IMR-90 (cell line): ENCODE measurements around the gene CGN. TPM values are rescaled to one million over a fixed set of nuclear protein-coding genes. Genes with fewer than 3 reads are reported as not detected.
"Not testable (repeated sequence)": the region's sequence is repeated elsewhere in the genome, so short reads cannot be mapped to it uniquely, and the experiment has no call there.

Experiments used
- ATAC-seq: fragments of 200-7000 bp; cut with Tn5 transposase; 2 replicates; pipeline ENCODE4 v1.9.1; 2020; ENCODE audit warnings: low read depth, mild to moderate bottlenecking, moderate library complexity
- BruUV-seq: library from RNA; stranded (reverse); fragments of 400-500 nt; replicated peaks from 2 replicates; lab custom pipeline; 2021; lab: Mats Ljungman, UMichigan
- CTCF ChIA-PET: fragments of 300-600 bp; formaldehyde crosslinking; extraction: SDS; loops from one replicate; lab custom pipeline; 2021; ENCODE audit warnings: antibody characterized with exemption; lab: Yijun Ruan, JAX
- POLR2A ChIA-PET: fragments of 300-600 bp; sonication (Branson Sonifier 250); formaldehyde crosslinking; loops from one replicate; lab custom pipeline; 2022; ENCODE audit warnings: antibody characterized with exemption; ENCODE audit not compliant: unreplicated experiment; lab: Charles Lee
- DNase-seq: peaks from one replicate; pipeline ENCODE4 v3.0.0; 2013
- H2AFZ ChIP-seq: replicated peaks from 2 replicates; pipeline ENCODE3; 2013; ENCODE audit warnings: low read length, mild to moderate bottlenecking; ENCODE audit not compliant: poor library complexity
- H2AK5ac ChIP-seq: 2 replicates; pipeline ENCODE4 v1.6.1; 2013; ENCODE audit warnings: low read depth, low read length, inconsistent platforms
- H2AK9ac ChIP-seq: replicated peaks from 2 replicates; pipeline ENCODE3; 2013; ENCODE audit warnings: mild to moderate bottlenecking, low read depth, low read length, moderate library complexity; ENCODE audit not compliant: poor library complexity
- H2BK120ac ChIP-seq: 2 replicates; pipeline ENCODE4 v1.6.1; 2013; ENCODE audit warnings: low read depth, low read length, inconsistent platforms
- H2BK15ac ChIP-seq: 3 replicates; pipeline ENCODE4 v1.6.1; 2013; ENCODE audit warnings: low read depth, low read length, inconsistent platforms
- H2BK20ac ChIP-seq: 2 replicates; pipeline ENCODE4 v1.6.1; 2013; ENCODE audit warnings: low read depth, mild to moderate bottlenecking, inconsistent platforms, low read length, moderate library complexity
- H2BK5ac ChIP-seq: 2 replicates; pipeline ENCODE4 v1.6.1; 2013; ENCODE audit warnings: mild to moderate bottlenecking, low read depth, low read length, inconsistent platforms; ENCODE audit not compliant: poor library complexity, severe bottlenecking
- H3K14ac ChIP-seq: replicated peaks from 2 replicates; pipeline ENCODE4 v1.6.1; 2013; ENCODE audit warnings: low read depth, low read length, inconsistent platforms
- H3K18ac ChIP-seq: 2 replicates; pipeline ENCODE4 v1.6.1; 2013; ENCODE audit warnings: low read depth, low read length, control low read depth
- H3K23ac ChIP-seq: 2 replicates; pipeline ENCODE4 v1.6.1; 2013; ENCODE audit warnings: low read depth, low read length, inconsistent platforms
- H3K27ac ChIP-seq: 2 replicates; pipeline ENCODE4 v1.5.1; 2013; ENCODE audit warnings: mild to moderate bottlenecking, control low read depth, low read length; ENCODE audit not compliant: insufficient read depth
- H3K27me3 ChIP-seq: 2 replicates; pipeline ENCODE4 v1.6.1; 2013; ENCODE audit warnings: low read length; ENCODE audit not compliant: control insufficient read depth, insufficient read depth
- H3K36me3 ChIP-seq: 2 replicates; pipeline ENCODE4 v1.6.1; 2013; ENCODE audit warnings: low read length, mixed read lengths; ENCODE audit not compliant: control insufficient read depth, insufficient read depth
- H3K4ac ChIP-seq: 2 replicates; pipeline ENCODE4 v1.6.1; 2013; ENCODE audit warnings: low read depth, low read length, inconsistent platforms
- H3K4me1 ChIP-seq: 2 replicates; pipeline ENCODE4 v1.6.1; 2013; ENCODE audit warnings: low read length, mixed read lengths; ENCODE audit not compliant: control insufficient read depth, insufficient read depth
- H3K4me2 ChIP-seq: 2 replicates; pipeline ENCODE4 v1.6.1; 2013; ENCODE audit warnings: low read depth, mild to moderate bottlenecking, control low read depth, low read length, moderate library complexity
- H3K4me3 ChIP-seq: 2 replicates; pipeline ENCODE4 v1.5.1; 2013; ENCODE audit warnings: low read depth, mild to moderate bottlenecking, control low read depth, low read length, moderate library complexity; ENCODE audit not compliant: insufficient read depth
- H3K56ac ChIP-seq: 2 replicates; pipeline ENCODE4 v1.6.1; 2013; ENCODE audit warnings: low read length, inconsistent platforms; ENCODE audit not compliant: insufficient read depth; ENCODE audit errors: extremely low read depth
- H3K79me1 ChIP-seq, 2 experiments: 2 replicates each; pipeline ENCODE4 v1.6.1; 2013; ENCODE audit warnings: low read length in 2 of 2, inconsistent platforms in 1 of 2, low read depth in 1 of 2
- H3K9ac ChIP-seq: 2 replicates; pipeline ENCODE4 v1.6.1; 2013; ENCODE audit warnings: low read depth, low read length, control low read depth
- H3K9me1 ChIP-seq: 2 replicates; pipeline ENCODE4 v1.6.1; 2013; ENCODE audit warnings: low read length, inconsistent platforms; ENCODE audit not compliant: insufficient read depth
- H3K9me3 ChIP-seq: 2 replicates; pipeline ENCODE4 v1.6.1; 2013; ENCODE audit warnings: low read length; ENCODE audit not compliant: control insufficient read depth, insufficient read depth
- H4K20me1 ChIP-seq: 2 replicates; pipeline ENCODE4 v1.6.1; 2013; ENCODE audit warnings: low read length, inconsistent platforms; ENCODE audit not compliant: insufficient read depth
- H4K5ac ChIP-seq: 2 replicates; pipeline ENCODE4 v1.6.1; 2013; ENCODE audit warnings: mild to moderate bottlenecking, low read depth, low read length, control low read depth
- H4K8ac ChIP-seq, 2 experiments: 2 replicates each; pipeline ENCODE4 v1.6.1; 2013; ENCODE audit warnings: low read depth in 2 of 2, low read length in 2 of 2, control low read depth in 1 of 2, inconsistent platforms in 1 of 2
- H4K91ac ChIP-seq: 2 replicates; pipeline ENCODE4 v1.6.1; 2013; ENCODE audit warnings: low read depth, low read length, inconsistent platforms; ENCODE audit not compliant: insufficient read depth
- WGBS, 2 experiments: methylation state at CpG; one replicate each; pipeline versions ENCODE4 v1.1.5 to v1.1.7; 2013; ENCODE audit warnings: missing lambda C conversion rate in 2 of 2; ENCODE audit not compliant: insufficient read length in 1 of 2; ENCODE audit errors: extremely low coverage in 2 of 2; 5-methylcytosine and 5-hydroxymethylcytosine counted together
- dilution Hi-C: fragments of 300-500 bp; cut with HindIII; formaldehyde crosslinking; loops from one replicate; pipeline ENCODE4 v1.14.3; 2018; ENCODE audit warnings: low sequenced_read_pairs; ENCODE audit not compliant: unreplicated experiment
- in situ Hi-C: fragments of 300-500 bp; cut with MboI; formaldehyde crosslinking; loops from 3 replicates; pipeline ENCODE4 v1.14.3; 2019; ENCODE audit warnings: low sequenced_read_pairs, inconsistent platforms, mixed read lengths
- intact Hi-C: fragments of 100-400 bp; cut with micrococcal nuclease; formaldehyde crosslinking; loops from 2 replicates; pipeline ENCODE4 v1.10.0; 2022
- polyA plus RNA-seq, 3 experiments: library from polyadenylated mRNA; depleted of rRNA; stranded (reverse); fragments of >200 nt; gene quantifications; 2 replicates each; pipeline ENCODE4 v1.2.3, GENCODE V29; 2012; ENCODE audit warnings: low replicate concordance in 1 of 3
- total RNA-seq: library from RNA; depleted of rRNA; stranded (reverse); fragments of >200 nt; gene quantifications from 2 replicates; pipeline ENCODE4 v1.2.3, GENCODE V29; 2012

The CGN gene
- total and polyA plus RNA-seq, 2 of the 4 experiments (the other 2 are of a cell fraction) = 0.34 to 0.36 TPM

DNA sequence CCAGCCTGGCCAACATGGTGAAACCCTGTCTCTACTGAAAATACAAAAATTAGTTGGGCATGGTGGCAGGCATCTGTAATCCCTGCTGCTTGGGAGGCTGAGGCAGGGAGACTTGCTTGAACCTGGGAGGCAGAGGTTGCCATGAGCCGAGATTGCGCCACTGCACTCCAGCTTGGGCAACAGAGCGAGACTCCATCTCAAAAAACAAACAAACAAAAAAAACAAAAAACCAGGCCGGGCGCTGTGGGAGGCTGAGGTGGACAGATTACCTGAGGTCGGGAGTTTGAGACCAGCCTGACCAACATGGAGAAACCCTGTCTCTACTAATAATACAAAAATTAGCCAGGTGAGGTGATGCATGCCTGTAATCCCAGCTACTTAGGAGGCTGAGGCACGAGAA, 11.2 kb downstream of the CGN start:
- H3K4me3 ChIP-seq, H4K8ac ChIP-seq, H2AK9ac ChIP-seq, BruUV-seq, H2AK5ac ChIP-seq, H4K5ac ChIP-seq, H3K14ac ChIP-seq, H3K4ac ChIP-seq, H2AFZ ChIP-seq, POLR2A ChIA-PET, H3K27ac ChIP-seq, ATAC-seq, H3K79me1 ChIP-seq, H2BK20ac ChIP-seq, H3K23ac ChIP-seq, H3K9me1 ChIP-seq, H2BK120ac ChIP-seq, CTCF ChIA-PET, H3K9me3 ChIP-seq, H3K18ac ChIP-seq, intact Hi-C loops, H3K56ac ChIP-seq, H3K36me3 ChIP-seq, H3K9ac ChIP-seq, dilution Hi-C loops, H2BK5ac ChIP-seq, H4K20me1 ChIP-seq, H2BK15ac ChIP-seq, H3K4me2 ChIP-seq, in situ Hi-C loops, H4K91ac ChIP-seq, H3K4me1 ChIP-seq, DNase-seq: not testable (repeated sequence)
- 100% methylated on average over 2 of the region's 7 CpGs; no CpG with 5 or more reads in 1 of the 2 experiments for WGBS, 2 experiments
- H3K27me3 ChIP-seq = peaks cover 11% of the 10 kb centered on the region
